Esophagus muscularis mucosa (tissue), 4 donors: ENCODE data around the gene NCOA1. TPM values are rescaled to one million over a fixed set of nuclear protein-coding genes. Genes with fewer than 3 reads are reported as not detected.

Experiments used
- DNase-seq: peaks from one replicate; pipeline ENCODE4 v3.0.0-alpha.2; 2017; ENCODE audit errors: extremely low spot score
- H3K27ac ChIP-seq, 4 donors: fragments of 200-600 bp; sonication (generic); replicated peaks in 1 of 4; 1 replicate in 3 of 4; 2 replicates in 1 of 4; pipeline ENCODE4 v1.5.1; 2016 to 2019; ENCODE audit warnings: mild to moderate bottlenecking in 1 of 4
- H3K27me3 ChIP-seq, 4 donors: fragments of 200-600 bp; sonication (generic); one replicate each; pipeline versions ENCODE4 v1.5.1 to v1.6.0; 2016 to 2019
- H3K36me3 ChIP-seq, 4 donors: fragments of 200-600 bp; sonication (generic); one replicate each; pipeline ENCODE4 v1.5.1; 2016 to 2019
- H3K4me1 ChIP-seq, 4 donors: fragments of 200-600 bp; sonication (generic); one replicate each; pipeline ENCODE4 v1.5.1; 2016 to 2019
- H3K4me3 ChIP-seq, 4 donors: fragments of 200-600 bp; sonication (generic); 1 replicate in 2 of 4; 2 replicates in 2 of 4; pipeline ENCODE4 v1.5.1; 2016 to 2019; ENCODE audit warnings: mild to moderate bottlenecking in 4 of 4, moderate library complexity in 1 of 4
- H3K9me3 ChIP-seq, 4 donors: fragments of 200-600 bp; sonication (generic); 1 replicate in 3 of 4; 2 replicates in 1 of 4; pipeline ENCODE4 v1.5.1; 2016 to 2019
- CTCF ChIP-seq, 3 experiments: fragments of 200-600 bp in 2 of 3; fragments of 450-650 bp in 1 of 3; sonication (generic) in 2 of 3; IDR thresholded peaks; one replicate each; pipeline ENCODE4 v1.5.1; 2017 to 2019; ENCODE audit warnings: antibody characterized with exemption in 3 of 3, mild to moderate bottlenecking in 2 of 3, moderate library complexity in 1 of 3
- EP300 ChIP-seq: sonication (generic); formaldehyde crosslinking; IDR thresholded peaks from one replicate; pipeline ENCODE4 v1.6.1; 2017; ENCODE audit warnings: antibody characterized with exemption
- POLR2A ChIP-seq: fragments of 450-650 bp; IDR thresholded peaks from one replicate; pipeline ENCODE4 v1.6.1; 2017; ENCODE audit warnings: antibody characterized with exemption, moderate library complexity, mild to moderate bottlenecking, low read depth
- POLR2AphosphoS5 ChIP-seq, 2 donors: sonication (generic); formaldehyde crosslinking; IDR thresholded peaks; one replicate each; pipeline ENCODE4 v1.6.1; 2017; ENCODE audit warnings: antibody characterized with exemption in 2 of 2
- WGBS: methylation state at CpG from one replicate; pipeline ENCODE4 v1.1.5; 2018; 5-methylcytosine and 5-hydroxymethylcytosine counted together
- intact Hi-C: fragments of 100-400 bp; cut with DNase I; formaldehyde crosslinking; loops from one replicate; pipeline ENCODE4 v1.15.1; 2023
- total RNA-seq, 4 donors: library from RNA; depleted of rRNA; stranded (reverse); fragments of >200 nt; gene quantifications; one replicate each; pipeline versions ENCODE4 v1.1.0 to v1.2.1, GENCODE V29; 2016

NCOA1 gene
- total RNA-seq, 4 donors from 2014 or later = 43.9 to 49.4 (median 47.3) TPM

GRCh38 chr2:24620936-24621335 is 129.9 kb downstream of the NCOA1 start:
- H3K27me3 ChIP-seq = no peaks in the 10 kb centered on the region
- WGBS = 74% methylated on average over 2 of the region's 2 CpGs
- TF ChIP-seq CTCF (IDR thresholded peaks at IDR 0.05) (no peak), POLR2AphosphoS5 (IDR thresholded peaks at IDR 0.05) (no peak), POLR2A (no peak), EP300 (no peak)
- peaks cover 12 to 38% (median 26%) of the 10 kb centered on the region in 4 donors for H3K4me1 ChIP-seq
- no peaks in the 10 kb centered on the region for H3K36me3 ChIP-seq
- DNase-seq = no peak
- intact Hi-C loops = no loop called here
- H3K4me3 ChIP-seq = no peak overlapping the region
- H3K27ac ChIP-seq = no peak overlapping the region
- no peaks in the 10 kb centered on the region for H3K9me3 ChIP-seq

- Histone ChIP-seq H3K9me3 (no peaks in the 10 kb centered on the region), H3K4me3 (no peak overlapping the region), H3K27ac (no peak overlapping the region), H3K36me3 (no peaks in the 10 kb centered on the region), H3K4me1 (peaks cover 11 to 36% (median 26%) of the 10 kb centered on the region in 4 donors), H3K27me3 (no peaks in the 10 kb centered on the region)
- WGBS = 100% methylated on average over 2 of the region's 3 CpGs
- no peak for DNase-seq
- TF ChIP-seq EP300 (no peak), POLR2A (no peak), POLR2AphosphoS5 (IDR thresholded peaks at IDR 0.05) (no peak), CTCF (IDR thresholded peaks at IDR 0.05) (no peak)
- intact Hi-C loops = no loop called here
Measured at GRCh38 chr2:24621779-24622538, 130.9 kb downstream of the NCOA1 start.

DNA sequence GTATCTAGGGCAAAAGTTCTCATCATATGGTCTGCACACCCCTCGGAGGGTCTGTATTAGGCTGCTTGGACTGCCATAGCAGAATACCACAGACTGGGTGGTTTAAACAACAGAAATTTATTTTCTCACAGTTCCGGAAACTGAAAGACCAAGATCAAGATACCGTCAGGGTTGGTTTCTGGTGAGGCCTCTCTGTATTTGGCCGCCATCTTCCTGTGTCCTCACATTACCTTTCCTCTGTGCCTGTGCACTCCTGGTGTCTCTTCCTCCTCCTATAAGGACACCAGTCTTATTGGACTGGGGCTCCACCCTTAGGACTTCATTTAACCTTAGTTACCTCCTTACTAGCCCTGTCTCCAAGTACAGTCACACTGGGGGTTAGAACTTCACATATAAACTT is 132.5 kb downstream of the NCOA1 start:
- intact Hi-C loops = no loop called here
- Histone ChIP-seq H3K27me3 (no peaks in the 10 kb centered on the region), H3K9me3 (no peaks in the 10 kb centered on the region), H3K4me3 (no peak overlapping the region), H3K27ac (no peak overlapping the region), H3K4me1 (peaks cover 8 to 38% (median 16%) of the 10 kb centered on the region in 4 donors), H3K36me3 (no peaks in the 10 kb centered on the region)
- no peak for DNase-seq
- 100% methylated on average over 4 of the region's 4 CpGs for WGBS
- no peak for TF ChIP-seq POLR2AphosphoS5 (IDR thresholded peaks at IDR 0.05)
- no peak for TF ChIP-seq CTCF (IDR thresholded peaks at IDR 0.05)
- TF ChIP-seq POLR2A = no peak
- no peak for TF ChIP-seq EP300

DNA sequence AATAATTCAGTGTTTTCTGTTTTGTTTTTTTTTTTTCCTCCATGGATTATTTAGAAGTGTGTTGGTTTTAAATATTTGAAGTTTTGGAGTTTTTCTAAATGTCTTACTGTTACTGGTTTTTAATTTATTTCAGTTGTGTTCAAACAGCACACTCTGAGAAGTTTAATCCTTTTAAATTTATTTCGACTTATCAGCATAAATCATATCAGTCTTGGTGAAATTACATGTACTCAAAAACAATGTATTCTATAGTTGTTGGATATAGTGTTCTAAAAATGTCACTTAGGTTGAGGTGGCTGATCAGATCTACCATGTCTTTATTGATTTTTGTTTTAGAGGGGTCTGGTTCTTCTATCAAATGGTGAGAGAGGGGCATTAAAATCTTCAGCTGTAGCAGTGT is 134.7 kb downstream of the NCOA1 start:
- no peak overlapping the region for H3K4me3 ChIP-seq
- peaks cover 8 to 41% (median 19%) of the 10 kb centered on the region in 4 donors for H3K4me1 ChIP-seq
- no peaks in the 10 kb centered on the region for H3K36me3 ChIP-seq
- H3K27ac ChIP-seq = no peak overlapping the region
- WGBS = 90% methylated on average over 1 of the region's 1 CpG
- TF ChIP-seq CTCF (IDR thresholded peaks at IDR 0.05) = no peak
- TF ChIP-seq POLR2A = no peak
- no peak for TF ChIP-seq POLR2AphosphoS5 (IDR thresholded peaks at IDR 0.05)
- no peak for TF ChIP-seq EP300
- H3K9me3 ChIP-seq = no peaks in the 10 kb centered on the region
- intact Hi-C loops = no loop called here
- no peak for DNase-seq
- H3K27me3 ChIP-seq = no peaks in the 10 kb centered on the region
